Parathyroid adenoma (tissue), 2 donors: ENCODE data around the gene TBC1D22A.

Source experiments
- H2AFZ ChIP-seq: fragments of 300-600 bp; sonication (generic); one replicate; pipeline ENCODE4 v1.7.0; 2017; ENCODE audit warnings: antibody characterized with exemption, mild to moderate bottlenecking
- H3K27ac ChIP-seq: fragments of 300-600 bp; sonication (generic); one replicate; pipeline ENCODE4 v1.7.0; 2017
- H3K27me3 ChIP-seq: fragments of 300-600 bp; sonication (generic); one replicate; pipeline ENCODE4 v1.7.0; 2017; ENCODE audit warnings: low read length; ENCODE audit not compliant: control insufficient read depth, insufficient read depth
- H3K36me3 ChIP-seq: fragments of 300-600 bp; sonication (generic); one replicate; pipeline ENCODE4 v1.7.0; 2017; ENCODE audit warnings: low read length; ENCODE audit not compliant: control insufficient read depth, insufficient read depth
- H3K4me1 ChIP-seq: fragments of 300-600 bp; sonication (generic); one replicate; pipeline ENCODE4 v1.7.0; 2017; ENCODE audit warnings: control low read depth
- H3K4me2 ChIP-seq: fragments of 300-600 bp; sonication (generic); one replicate; pipeline ENCODE4 v1.7.0; 2017; ENCODE audit warnings: low read length
- H3K4me3 ChIP-seq: fragments of 300-600 bp; sonication (generic); one replicate; pipeline ENCODE4 v1.7.0; 2017; ENCODE audit warnings: low read depth, low read length
- H3K79me2 ChIP-seq: fragments of 300-600 bp; sonication (generic); one replicate; pipeline ENCODE4 v1.7.0; 2017; ENCODE audit warnings: control low read depth
- H3K9ac ChIP-seq: fragments of 300-600 bp; sonication (generic); one replicate; pipeline ENCODE4 v1.7.0; 2017; ENCODE audit warnings: mild to moderate bottlenecking
- H3K9me3 ChIP-seq: fragments of 300-600 bp; sonication (generic); one replicate; pipeline ENCODE4 v1.7.0; 2017; ENCODE audit warnings: low read length; ENCODE audit not compliant: control insufficient read depth
- TF ChIP-seq, protein P1 (sequence below): fragments of 300-600 bp; sonication (generic); IDR thresholded peaks from one replicate; pipeline ENCODE4 v1.7.0; 2017; ENCODE audit warnings: antibody characterized with exemption, mild to moderate bottlenecking
- donor health status: primary hyperparathyroidism.

TBC1D22A gene

DNA sequence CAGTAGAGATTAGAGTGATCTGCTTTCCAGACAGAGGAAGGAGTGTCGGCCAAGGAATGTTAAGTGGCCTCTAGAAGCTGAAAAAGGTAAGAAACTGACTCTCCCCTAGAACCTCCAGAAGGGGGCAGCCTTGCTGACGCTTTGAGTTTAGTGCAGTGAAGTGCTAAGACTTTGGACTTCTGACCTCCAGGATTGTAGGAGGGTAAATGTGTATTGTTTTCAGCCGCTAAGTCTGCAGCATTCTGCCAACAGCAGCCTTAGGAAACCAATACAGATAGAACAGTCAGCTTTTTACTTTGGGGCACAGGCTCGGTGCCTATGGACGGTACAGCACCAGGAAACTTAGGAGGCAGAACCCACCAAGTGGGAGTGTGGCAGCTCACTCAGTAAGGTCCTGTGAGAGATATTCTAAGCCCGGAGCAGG is 3.6 kb upstream of the TBC1D22A start:
- TF ChIP-seq, protein P1, sequence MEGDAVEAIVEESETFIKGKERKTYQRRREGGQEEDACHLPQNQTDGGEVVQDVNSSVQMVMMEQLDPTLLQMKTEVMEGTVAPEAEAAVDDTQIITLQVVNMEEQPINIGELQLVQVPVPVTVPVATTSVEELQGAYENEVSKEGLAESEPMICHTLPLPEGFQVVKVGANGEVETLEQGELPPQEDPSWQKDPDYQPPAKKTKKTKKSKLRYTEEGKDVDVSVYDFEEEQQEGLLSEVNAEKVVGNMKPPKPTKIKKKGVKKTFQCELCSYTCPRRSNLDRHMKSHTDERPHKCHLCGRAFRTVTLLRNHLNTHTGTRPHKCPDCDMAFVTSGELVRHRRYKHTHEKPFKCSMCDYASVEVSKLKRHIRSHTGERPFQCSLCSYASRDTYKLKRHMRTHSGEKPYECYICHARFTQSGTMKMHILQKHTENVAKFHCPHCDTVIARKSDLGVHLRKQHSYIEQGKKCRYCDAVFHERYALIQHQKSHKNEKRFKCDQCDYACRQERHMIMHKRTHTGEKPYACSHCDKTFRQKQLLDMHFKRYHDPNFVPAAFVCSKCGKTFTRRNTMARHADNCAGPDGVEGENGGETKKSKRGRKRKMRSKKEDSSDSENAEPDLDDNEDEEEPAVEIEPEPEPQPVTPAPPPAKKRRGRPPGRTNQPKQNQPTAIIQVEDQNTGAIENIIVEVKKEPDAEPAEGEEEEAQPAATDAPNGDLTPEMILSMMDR, result peak; percentile 42
- Histone ChIP-seq H3K79me2 (peaks cover 3% of the 10 kb centered on the region), H3K27ac (no peak overlapping the region), H3K4me3 (no peak overlapping the region), H3K4me1 (no peaks in the 10 kb centered on the region), H2AFZ (no peak overlapping the region), H3K9me3 (no peaks in the 10 kb centered on the region), H3K4me2 (no peak overlapping the region), H3K27me3 (no peaks in the 10 kb centered on the region), H3K36me3 (no peaks in the 10 kb centered on the region), H3K9ac (no peak overlapping the region)

DNA sequence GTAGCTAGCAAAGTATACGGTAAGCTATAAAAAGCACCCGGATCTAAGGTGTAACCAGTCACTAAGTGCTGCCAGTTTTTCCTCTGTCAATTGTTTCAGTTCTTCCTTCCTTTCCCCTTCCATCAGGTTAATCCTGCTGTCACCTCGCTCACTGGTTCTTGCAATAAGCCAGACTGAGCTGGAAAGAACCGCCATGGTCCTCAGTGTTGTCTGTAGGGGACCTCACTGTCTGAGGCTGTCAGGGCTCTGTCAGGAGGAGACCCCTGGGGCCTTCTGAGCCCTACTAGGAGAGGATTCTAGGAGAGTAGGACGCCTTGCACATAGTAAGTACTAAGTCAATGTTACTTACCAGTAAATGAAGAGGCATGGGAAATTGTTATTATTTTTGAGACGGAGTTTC is 1.4 kb upstream of the TBC1D22A start:
- H2AFZ ChIP-seq, result no peak overlapping the region
- no peaks in the 10 kb centered on the region for H3K9me3 ChIP-seq
- TF ChIP-seq, protein P1, result no peak
- H3K36me3 ChIP-seq, result no peaks in the 10 kb centered on the region
- H3K4me1 ChIP-seq, result no peaks in the 10 kb centered on the region
- H3K4me3 ChIP-seq, result no peak overlapping the region
- no peak overlapping the region for H3K4me2 ChIP-seq
- no peaks in the 10 kb centered on the region for H3K27me3 ChIP-seq
- H3K9ac ChIP-seq, result no peak overlapping the region
- H3K27ac ChIP-seq, result no peak overlapping the region
- H3K79me2 ChIP-seq, result peaks cover 3% of the 10 kb centered on the region

DNA sequence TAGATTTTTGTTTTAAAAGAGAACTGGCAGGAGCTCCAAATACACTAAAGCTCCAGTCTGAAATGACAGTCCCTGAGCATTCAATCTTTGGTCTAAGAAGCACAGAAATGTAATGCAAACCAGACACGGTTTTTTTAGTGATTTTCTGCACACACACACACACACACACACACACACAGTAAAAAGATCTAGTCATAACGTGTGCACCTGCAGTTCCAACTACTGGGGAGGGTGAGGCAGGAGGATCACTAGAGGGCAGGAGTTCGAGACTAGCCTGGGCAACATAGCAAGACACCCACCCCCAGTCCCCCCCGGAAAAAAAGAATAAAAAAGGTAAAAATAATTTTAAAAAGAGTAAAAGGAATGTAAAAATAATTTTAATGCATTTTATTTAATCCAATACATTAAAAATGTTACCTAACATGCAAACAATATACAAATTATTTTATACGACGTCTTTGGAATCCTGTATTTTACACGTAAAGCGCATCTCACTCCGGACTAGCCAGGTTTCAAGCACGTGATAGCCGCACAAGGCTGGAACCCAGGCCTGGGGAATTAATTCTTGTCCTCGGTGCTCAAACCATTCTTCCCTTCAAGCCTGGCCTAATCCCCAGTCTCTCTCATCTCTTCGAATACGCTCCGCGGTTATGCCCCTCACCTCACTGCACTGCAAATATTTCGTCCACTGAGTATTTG is 762 bp upstream of the TBC1D22A start:
- peak overlapping the region; percentile 82 for H3K4me2 ChIP-seq
- H3K4me3 ChIP-seq, result peak overlapping the region; percentile 83
- H2AFZ ChIP-seq, result peak overlapping the region; percentile 92
- no peaks in the 10 kb centered on the region for H3K27me3 ChIP-seq
- H3K27ac ChIP-seq, result peak overlapping the region; percentile 90
- H3K9ac ChIP-seq, result peak overlapping the region; percentile 72
- H3K36me3 ChIP-seq, result no peaks in the 10 kb centered on the region
- H3K79me2 ChIP-seq, result peaks cover 4% of the 10 kb centered on the region
- H3K9me3 ChIP-seq, result no peaks in the 10 kb centered on the region
- TF ChIP-seq, protein P1, result no peak
- H3K4me1 ChIP-seq, result no peaks in the 10 kb centered on the region

DNA sequence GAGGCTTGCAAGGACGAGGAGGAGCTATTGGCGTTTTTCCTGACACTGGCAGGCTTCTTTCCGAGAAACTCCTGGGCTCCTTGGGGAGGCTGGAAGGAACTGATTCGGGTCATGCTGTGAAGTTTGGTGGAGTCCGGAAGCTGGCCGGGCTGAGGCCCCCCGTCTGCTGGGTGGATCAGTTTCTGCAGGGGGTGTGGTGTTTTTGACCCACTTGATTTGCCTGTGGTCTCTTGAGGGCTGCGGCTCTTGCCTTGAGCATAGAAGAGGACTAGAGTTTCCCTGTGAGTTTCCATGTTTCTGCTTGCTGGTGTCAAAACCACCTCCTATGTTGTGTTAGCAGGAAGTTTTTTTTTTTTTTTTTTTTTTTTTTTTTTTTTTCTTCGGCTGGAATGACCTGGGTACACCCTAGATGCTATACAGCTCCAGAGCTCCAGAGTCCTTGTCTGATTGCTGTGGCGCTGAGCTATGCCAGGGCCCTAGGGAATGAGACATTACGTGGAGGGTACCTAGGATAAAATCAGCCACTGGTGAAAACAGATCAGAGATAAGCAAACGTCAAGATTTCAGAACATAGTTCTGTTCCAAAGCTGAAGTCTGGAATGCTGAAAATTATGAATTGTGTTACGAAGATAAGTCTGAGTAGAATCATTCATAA is 728 bp downstream of the TBC1D22A start:
- Histone ChIP-seq H3K36me3 (no peaks in the 10 kb centered on the region), H3K27me3 (no peaks in the 10 kb centered on the region), H3K4me2 (peak overlapping the region; percentile 82), H3K9me3 (no peaks in the 10 kb centered on the region), H3K4me1 (no peaks in the 10 kb centered on the region), H3K27ac (peak overlapping the region; percentile 90), H3K9ac (no peak overlapping the region), H2AFZ (peak overlapping the region; percentile 92), H3K4me3 (peak overlapping the region; percentile 83), H3K79me2 (peaks cover 10% of the 10 kb centered on the region)
- TF ChIP-seq, protein P1, result no peak
